ENCODE results near the gene DNAH14. TPM values are rescaled to one million over a fixed set of nuclear protein-coding genes. Genes with fewer than 3 reads are reported as not detected.

DNAH14 gene
- total RNA-seq: 3.5 and 4.0 TPM in 2 replicates

DNA sequence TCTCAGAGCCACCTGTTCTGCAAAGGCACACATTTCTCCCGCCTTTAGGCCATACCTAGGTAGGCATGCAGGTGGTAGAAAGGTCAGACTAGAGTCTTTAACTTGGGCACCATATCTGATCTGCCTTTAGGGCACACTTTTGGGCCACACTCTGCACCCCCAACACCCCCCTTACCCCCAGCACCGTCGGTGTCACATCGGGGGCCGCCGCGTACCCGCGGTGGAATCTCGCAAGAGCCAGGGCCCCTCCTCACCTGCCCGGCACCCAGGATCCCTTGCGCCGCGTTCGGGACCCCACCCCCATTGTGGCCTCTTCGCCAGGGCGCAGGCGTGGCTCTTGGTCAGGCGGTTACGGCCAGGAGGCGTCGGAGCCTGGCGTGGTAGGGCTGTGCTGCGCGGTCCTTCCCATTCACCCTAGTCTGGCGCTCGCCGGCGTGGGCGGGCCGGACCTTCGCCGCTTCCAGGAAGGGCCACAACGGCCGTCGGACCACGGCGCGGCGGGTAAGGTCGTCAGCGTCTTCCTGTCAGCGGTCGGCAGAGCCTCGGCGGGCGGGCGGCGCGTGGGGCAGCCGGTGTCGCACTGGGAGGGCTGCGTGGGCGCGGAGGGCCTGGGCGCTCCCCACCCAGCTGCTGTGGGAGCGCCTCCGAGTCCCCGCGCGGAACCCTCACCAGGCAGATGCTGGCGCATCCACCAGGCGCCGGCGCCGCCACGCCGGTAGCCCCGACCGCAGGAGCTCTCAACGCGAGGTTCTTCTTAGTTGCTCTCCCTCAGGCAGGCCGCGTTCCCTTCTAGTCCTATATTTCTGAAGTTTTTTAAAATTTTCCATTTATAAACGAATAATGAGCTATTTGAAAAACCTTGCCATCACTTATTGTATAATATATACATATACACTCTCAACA, at the start of gene DNAH14:
DNAH14 (plus strand) TSS at position 341 of the 903 bp plus-strand sequence. CDS start 23,028 bp downstream, outside the sequence.

GRCh38 chr1:225427235-225428067, 498.0 kb downstream of the DNAH14 start, which contains the start of gene LBR:
Gene LBR (minus strand): TSS chr1:225428038. CDS start chr1:225424075, 3,963 bp downstream.

Measured in cardiac ventricle fibroblast (primary cell).